Brain microvascular endothelial cell (primary cell): Measurements from ENCODE around the gene FAM234B.

Experiments
- DNase-seq: peaks from one replicate; pipeline ENCODE4 v3.0.0-alpha.2; 2020
- H3K27ac ChIP-seq: fragments of 250-450 bp; sonication (Bioruptor Pico); 2 replicates; pipeline ENCODE4 v1.5.1; 2020; ENCODE audit warnings: mild to moderate bottlenecking, moderate library complexity
- H3K27me3 ChIP-seq: fragments of 250-450 bp; sonication (Bioruptor Pico); replicated peaks from 2 replicates; pipeline ENCODE4 v1.5.1; 2020; ENCODE audit warnings: mild to moderate bottlenecking
- H3K36me3 ChIP-seq: fragments of 250-450 bp; sonication (Bioruptor Pico); replicated peaks from 2 replicates; pipeline ENCODE4 v1.5.1; 2020; ENCODE audit warnings: mild to moderate bottlenecking
- H3K4me3 ChIP-seq: 2 replicates; pipeline ENCODE4 v1.5.1; 2011; ENCODE audit warnings: low read depth, mild to moderate bottlenecking, control low read depth, low read length, moderate library complexity
- CTCF ChIP-seq: IDR thresholded peaks from 2 replicates; pipeline ENCODE4 v1.5.1; 2011; ENCODE audit warnings: low read depth, mild to moderate bottlenecking, moderate library complexity, low read length, control low read depth, inconsistent platforms; ENCODE audit errors: missing control alignments
- in situ Hi-C: cut with HindIII; loops from 2 replicates; pipeline ENCODE4 v1.10.0; 2017; ENCODE audit warnings: low sequenced_read_pairs, low pct_ligation_motif_present

FAM234B gene

GRCh38 chr12:13069380-13069779 is 25.2 kb downstream of the FAM234B start:
- Histone ChIP-seq H3K36me3 (no peaks in the 10 kb centered on the region), H3K4me3 (no peak overlapping the region), H3K27me3 (no peaks in the 10 kb centered on the region), H3K27ac (no peak overlapping the region)
- TF ChIP-seq CTCF, result no peak
- no peak for DNase-seq
- in situ Hi-C loops, result no loop called here

GRCh38 chr12:13071305-13072280 is 27.4 kb downstream of the FAM234B start:
- no peak for DNase-seq
- no peak for TF ChIP-seq CTCF
- Histone ChIP-seq H3K27me3 (no peaks in the 10 kb centered on the region), H3K36me3 (no peaks in the 10 kb centered on the region), H3K27ac (no peak overlapping the region), H3K4me3 (no peak overlapping the region)
- in situ Hi-C loops, result no loop called here

- Histone ChIP-seq H3K4me3 (no peak overlapping the region), H3K36me3 (no peaks in the 10 kb centered on the region), H3K27ac (no peak overlapping the region), H3K27me3 (no peaks in the 10 kb centered on the region)
- DNase-seq, result no peak
- TF ChIP-seq CTCF, result no peak
- in situ Hi-C loops, result no loop called here
Observed at GRCh38 chr12:13073173-13073572, 29.0 kb downstream of the FAM234B start.

- TF ChIP-seq CTCF, result no peak
- Histone ChIP-seq H3K27me3 (no peaks in the 10 kb centered on the region), H3K36me3 (no peaks in the 10 kb centered on the region), H3K27ac (no peak overlapping the region), H3K4me3 (no peak overlapping the region)
- no peak for DNase-seq
- in situ Hi-C loops, result no loop called here
Observed at GRCh38 chr12:13074396-13075117, 30.4 kb downstream of the FAM234B start.

DNA sequence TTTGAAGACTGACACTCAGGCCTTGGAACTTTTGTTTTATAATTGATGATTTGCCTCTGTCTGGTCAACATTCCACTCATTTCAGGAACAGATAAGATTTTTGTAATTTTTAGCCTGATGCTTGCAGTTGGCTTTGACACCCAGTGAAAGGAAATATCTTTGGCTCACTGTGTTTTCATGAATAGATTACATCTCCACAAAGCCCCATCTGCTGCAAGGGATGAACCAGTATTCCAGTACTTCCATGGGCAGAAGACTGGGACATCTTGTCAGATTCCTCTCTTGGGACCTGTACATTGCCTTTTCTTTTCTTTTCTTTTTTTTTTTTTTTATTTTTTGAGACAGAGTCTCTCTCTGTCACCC is 30.9 kb downstream of the FAM234B start:
- TF ChIP-seq CTCF, result no peak
- Histone ChIP-seq H3K4me3 (no peak overlapping the region), H3K27me3 (no peaks in the 10 kb centered on the region), H3K36me3 (no peaks in the 10 kb centered on the region), H3K27ac (no peak overlapping the region)
- in situ Hi-C loops, result no loop called here
- peak; percentile 11 for DNase-seq
